Measurements from ENCODE around the gene C3orf20.

Gene C3orf20

DNA sequence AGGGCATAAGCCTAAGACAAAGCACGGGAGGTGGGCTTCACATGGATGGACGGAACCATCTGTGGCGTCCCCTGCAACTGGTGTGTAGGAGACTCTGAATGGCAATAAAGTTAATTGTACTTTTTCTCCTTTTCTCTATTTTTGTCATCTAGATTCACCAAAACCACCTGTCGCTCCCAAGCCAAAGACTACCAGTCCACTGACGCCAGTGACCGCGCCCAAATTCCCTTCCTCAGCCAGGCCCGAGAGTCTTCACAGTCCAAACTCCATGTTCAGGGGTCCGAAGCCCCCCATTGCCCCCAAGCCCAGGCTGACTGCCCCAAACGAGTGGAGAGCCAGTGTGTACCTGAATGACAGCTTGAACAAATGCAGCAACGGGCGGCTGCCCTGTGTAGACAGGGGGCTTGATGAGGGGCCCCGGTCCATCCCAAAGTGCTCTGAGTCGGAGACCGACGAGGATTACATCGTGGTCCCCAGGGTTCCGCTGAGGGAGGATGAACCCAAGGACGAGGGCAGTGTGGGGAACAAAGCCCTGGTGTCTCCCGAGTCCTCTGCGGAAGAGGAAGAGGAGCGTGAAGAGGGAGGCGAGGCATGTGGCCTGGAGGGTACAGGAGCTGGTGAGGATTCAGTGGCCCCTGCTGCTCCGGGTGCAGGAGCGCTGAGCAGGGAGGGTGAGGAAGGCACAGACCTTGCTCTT, 144.0 kb downstream of the C3orf20 start, which contains the start of gene FGD5:
FGD5 (plus strand) TSS at position 159 of the 697 bp plus-strand sequence; CDS start at position 269, 110 bp downstream.
- TF ChIP-seq GATA3 (IDR thresholded peaks at IDR 0.05; ENCODE audit: low read depth, low read length) (no peak), GATA2 (IDR thresholded peaks at IDR 0.05; ENCODE audit: low read depth, low read length) (no peak)

DNA sequence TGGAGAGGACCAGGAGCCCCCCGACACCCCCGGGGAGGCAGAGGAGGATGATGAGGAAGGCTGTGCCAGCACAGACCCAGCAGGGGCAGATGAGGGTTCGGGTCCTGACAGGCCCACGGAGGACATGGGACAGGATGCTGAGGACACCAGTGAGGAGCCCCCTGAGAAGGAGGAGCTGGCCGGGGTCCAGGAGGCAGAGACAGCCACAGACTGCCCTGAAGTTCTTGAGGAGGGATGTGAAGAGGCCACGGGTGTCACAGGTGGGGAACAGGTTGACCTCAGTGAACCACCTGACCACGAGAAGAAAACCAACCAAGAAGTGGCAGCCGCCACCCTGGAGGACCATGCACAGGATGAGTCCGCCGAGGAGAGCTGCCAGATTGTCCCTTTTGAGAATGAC, 144.7 kb downstream of the C3orf20 start:
- TF ChIP-seq GATA2 (IDR thresholded peaks at IDR 0.05; ENCODE audit: low read depth, low read length) (no peak), GATA3 (IDR thresholded peaks at IDR 0.05; ENCODE audit: low read depth, low read length) (no peak)

- TF ChIP-seq GATA2 (IDR thresholded peaks at IDR 0.05; ENCODE audit: low read depth, low read length) (no peak), GATA3 (IDR thresholded peaks at IDR 0.05; ENCODE audit: low read depth, low read length) (no peak)
Measured at GRCh38 chr3:14820156-14820555, 145.2 kb downstream of the C3orf20 start.

GRCh38 chr3:14821151-14821550, 146.2 kb downstream of the C3orf20 start:
- no peak for TF ChIP-seq GATA2 (IDR thresholded peaks at IDR 0.05; ENCODE audit: low read depth, low read length)
- TF ChIP-seq GATA3 (IDR thresholded peaks at IDR 0.05; ENCODE audit: low read depth, low read length): no peak

GRCh38 chr3:14822134-14822533, 147.2 kb downstream of the C3orf20 start:
- no peak for TF ChIP-seq GATA3 (IDR thresholded peaks at IDR 0.05; ENCODE audit: low read depth, low read length)
- TF ChIP-seq GATA2 (IDR thresholded peaks at IDR 0.05; ENCODE audit: low read depth, low read length): no peak
